Non-pigmented ciliary epithelial cell (primary cell): ENCODE results near the gene GUCD1.
"Not testable (repeated sequence)": the region's sequence is repeated elsewhere in the genome, so short reads cannot be mapped to it uniquely, and the experiment has no call there.

ENCODE experiments used
- DNase-seq: peaks from one replicate; pipeline ENCODE4 v3.0.0-alpha.2; 2010; ENCODE audit warnings: low read depth

Gene GUCD1

DNA sequence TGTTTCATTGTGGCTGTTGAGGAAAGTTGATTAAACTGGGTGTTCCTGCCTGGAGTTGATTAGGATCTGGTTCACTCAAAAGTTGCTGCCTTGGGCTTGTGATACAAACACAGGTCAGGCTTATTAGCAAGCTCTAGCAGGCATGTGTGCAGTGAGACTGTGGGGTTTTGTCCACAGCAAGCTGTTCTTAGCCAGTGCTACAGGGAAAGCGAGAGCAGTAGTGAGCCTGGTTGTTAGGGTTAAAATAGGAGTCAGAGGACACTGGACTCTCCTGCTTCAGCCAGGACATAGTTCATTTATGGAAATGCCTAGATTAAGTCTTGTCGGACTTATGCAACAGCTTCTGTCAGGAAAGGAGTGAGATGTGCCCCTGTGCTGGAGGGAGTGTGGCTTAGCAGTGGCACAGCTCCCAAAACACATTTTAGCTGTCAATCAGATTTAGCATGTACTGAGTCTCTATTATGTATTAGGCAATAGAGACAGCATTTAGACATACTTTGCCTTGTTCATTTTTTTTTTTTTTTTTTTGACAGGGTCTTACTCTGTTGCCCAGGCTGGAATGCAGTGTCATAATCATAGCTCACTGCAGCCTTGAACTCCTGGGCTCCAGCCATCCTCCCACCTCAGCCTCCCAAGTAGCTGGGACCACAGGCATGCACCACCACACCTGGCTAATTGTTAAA, 9.6 kb upstream of the GUCD1 start:
- no peak for DNase-seq

DNA sequence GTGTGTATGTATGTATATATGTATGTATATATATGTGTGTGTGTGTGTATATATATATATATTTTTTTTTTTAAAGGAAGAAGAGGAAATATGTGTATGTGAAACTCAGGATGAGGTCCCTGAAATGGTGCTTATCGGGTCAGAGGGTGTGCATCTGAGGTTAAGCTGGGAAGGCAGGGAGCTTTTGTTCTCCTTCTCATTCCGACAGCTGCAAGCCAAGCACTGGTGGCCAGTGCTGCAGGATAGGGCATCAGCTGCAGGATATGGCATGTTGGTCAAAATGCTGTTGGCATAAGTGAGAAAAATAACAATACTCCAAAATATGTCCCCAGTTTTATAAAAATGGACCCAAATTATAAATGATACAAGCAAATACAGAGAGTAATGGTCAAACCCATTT, 8.3 kb upstream of the GUCD1 start:
- no peak for DNase-seq

DNA sequence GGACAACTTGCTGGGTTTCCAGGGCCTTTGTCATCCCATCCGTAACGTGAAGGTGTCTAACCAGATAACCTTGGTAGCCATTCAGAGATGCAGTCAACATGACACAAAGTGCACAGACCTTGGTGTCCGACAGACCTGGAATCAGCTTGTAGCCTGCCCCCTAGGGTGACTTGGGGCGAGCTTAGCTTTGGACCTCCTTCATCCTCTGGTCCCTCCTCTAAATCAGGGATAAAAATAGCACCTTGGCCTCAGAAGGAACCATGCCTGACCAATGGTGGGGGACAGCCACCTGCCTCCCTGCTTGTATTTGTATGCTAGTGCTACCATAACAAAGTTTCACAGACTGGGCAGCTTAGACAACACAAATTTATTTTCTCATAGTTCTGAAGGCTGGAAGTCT, 4.5 kb upstream of the GUCD1 start:
- DNase-seq, result no peak

DNA sequence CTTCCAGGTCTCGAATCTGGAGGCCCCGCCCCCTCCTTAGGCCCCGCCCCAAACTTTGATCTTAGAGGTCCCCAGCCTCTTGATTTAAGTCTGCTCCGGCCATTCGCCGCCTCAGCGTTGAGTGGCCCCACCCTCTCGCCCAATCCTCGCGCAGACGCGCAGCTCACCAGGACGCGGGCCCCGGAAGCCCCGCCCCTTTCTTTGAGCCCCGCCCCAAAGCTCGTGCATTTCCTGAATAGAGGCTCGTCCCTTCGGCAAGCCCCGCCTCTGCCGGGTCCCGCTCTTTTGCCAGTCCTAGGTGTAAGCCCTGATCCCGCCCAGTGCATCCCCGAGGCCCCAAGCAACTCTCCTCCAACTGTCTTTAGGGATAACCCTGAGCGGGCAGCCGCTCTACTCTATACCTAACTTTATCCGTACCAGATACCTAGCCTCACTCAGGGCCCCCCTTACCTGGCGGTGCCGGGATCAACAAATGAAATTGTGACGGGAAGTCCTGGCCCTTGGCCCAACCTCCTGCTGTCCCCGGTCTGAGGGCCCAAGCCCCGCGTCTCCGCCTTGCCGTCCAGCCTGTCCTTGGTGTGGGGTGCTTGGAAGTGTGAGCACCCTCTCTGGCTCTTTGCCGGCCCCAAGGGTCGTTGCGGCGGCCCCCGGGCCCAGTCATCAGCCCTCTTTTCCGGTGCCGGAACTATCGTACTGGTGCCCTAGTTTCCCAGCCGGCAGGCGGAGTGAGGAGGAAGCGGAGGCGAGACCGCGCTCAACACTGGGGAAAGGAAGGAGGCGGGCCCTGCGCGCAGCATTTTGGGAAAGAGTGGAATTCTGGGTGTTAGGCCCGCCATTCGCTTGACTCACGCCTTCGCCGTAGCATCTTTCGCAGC, 464 bp upstream of the GUCD1 start, which contains the start of gene SNRPD3:
TSS of gene SNRPD3 (plus strand) at position 835 of the 875 bp plus-strand sequence. CDS start 1,676 bp downstream, outside the sequence.
- peak; percentile 92 for DNase-seq

DNA sequence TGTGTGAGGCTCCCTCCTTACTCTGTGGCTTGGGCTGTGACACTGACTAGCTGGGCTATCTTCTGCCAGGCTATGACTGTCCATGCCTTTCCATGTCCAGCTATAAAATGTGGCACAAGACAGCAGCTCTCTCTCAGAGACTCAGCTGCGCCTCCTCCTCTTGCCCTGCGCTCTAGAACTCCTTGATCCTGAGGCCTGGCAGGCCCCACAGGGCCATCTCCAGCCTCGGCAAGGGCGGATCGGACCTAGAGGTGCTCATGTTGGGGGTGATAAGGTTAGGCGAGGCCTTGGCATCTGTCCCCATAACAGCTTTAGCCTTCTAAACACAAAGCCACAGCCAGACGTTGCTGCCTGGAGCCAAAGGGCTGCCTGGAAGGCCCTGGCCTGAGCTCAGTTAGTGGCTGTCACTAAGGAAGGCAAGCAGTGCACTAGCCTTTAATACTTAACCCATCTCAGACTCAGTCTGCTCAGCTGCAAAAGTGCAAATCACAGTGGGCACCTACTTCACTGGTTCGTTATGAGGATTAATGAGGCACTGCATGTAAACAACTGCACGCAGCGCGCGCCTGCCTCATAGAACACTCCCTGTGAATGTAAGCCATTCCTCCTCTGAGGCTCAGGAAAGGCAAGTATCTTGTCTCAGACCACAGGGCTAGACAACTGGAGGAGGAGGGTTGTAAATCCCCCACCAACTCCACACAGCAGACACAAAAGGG, 1.2 kb downstream of the GUCD1 start:
- DNase-seq, result no peak

DNA sequence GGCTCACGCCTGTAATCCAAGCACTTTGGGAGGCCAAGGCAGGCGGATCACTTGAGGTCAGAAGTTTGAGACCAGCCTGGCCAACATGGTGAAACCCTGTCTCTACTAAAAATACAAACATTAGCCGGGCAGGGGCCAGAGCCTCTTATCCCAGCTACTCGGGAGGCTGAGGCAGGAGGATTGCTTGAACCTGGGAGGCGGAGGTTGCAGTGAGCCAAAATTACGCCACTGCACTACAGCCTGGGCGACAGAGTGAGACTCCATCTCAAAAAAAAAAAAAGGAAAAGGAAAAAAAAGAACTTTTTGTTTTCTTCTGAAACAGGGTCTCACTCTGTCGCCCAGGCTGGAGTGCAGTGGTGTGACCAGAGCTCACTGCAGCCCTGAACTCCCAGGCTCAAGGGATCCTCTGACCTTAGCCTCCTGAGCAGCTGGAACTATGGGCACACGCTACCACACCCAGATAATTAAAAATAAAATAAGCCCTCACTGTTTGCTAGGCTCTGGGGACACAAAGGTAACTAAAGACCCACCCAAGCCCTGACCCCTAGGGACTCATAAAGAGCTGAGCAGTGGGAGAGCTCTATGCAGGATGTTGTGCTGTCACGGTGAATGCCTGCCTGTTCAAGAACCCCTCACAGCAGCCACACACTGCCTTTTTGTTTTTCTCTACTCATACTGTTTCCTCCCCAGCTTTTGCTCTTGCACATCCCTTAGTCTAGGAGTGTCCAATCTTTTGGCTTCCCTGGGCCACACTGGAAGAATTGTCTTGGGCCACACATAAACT, 2.2 kb downstream of the GUCD1 start:
- DNase-seq, result not testable (repeated sequence)

DNA sequence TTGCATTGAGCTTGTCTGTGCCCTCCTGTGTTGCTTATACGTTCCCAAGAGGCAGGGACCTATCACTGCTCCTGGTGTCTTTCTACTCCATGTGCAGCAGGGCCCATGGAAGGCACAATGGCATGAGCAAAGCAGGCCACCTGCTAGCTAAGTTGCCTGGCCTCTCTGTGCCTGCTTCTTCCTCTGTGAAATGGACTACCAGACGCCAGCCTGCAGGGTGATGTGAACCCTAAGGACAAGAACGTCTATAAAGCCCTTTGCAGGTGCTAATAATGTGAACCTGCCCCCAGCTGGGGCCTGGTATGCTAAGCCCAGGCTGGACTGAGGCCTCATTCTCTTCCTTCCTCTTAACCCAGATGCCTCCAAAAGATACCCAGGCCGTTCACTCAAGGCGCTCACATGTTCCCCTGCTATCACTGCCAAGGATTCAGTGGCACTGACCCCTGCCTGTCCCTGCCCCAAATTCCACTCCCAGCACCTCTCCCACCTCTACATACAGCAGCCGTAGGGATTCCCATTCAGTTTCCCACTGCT, 4.0 kb downstream of the GUCD1 start:
- no peak for DNase-seq

DNA sequence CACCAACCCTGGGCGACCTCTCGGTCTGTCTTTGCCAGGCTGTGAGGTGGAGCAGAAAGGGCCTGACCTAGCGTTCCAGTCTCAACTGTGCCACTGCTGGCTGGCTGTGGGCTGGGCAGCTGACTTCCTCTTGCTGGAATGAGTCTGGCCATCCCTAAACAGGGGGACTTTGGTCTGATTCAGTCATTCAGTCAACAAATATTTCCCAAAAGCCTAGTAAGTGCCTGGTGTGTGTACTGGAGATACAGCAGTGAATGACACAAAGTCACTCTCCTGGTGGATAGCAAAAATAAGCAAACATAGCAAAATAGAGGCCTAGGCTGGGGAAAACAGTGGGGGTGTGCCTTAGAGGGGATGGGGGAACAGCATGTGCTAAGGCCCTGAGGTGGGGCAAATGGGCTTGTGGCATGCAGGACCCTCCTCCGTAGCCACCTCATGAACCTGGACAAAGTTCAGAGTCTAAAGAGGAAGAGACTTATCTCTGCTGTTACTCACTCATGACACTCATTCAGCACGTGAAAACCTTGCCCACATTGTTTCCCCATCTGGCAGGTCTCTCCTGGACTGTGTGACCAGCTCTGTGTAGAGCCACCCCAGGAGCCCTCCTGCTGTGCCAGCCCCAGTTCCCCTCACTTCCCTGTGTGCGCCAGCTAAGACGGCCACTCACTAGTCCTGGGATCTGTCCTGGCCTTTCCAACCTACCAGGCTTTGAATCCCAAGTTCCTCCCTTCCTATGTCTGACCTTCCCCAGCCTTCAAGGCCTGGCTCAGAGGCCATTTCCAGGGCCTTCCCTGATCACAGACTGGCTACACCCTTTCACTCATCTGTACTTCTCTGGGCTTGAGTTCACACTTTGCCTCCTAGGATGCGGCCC, 4.7 kb downstream of the GUCD1 start:
- DNase-seq, result no peak

DNA sequence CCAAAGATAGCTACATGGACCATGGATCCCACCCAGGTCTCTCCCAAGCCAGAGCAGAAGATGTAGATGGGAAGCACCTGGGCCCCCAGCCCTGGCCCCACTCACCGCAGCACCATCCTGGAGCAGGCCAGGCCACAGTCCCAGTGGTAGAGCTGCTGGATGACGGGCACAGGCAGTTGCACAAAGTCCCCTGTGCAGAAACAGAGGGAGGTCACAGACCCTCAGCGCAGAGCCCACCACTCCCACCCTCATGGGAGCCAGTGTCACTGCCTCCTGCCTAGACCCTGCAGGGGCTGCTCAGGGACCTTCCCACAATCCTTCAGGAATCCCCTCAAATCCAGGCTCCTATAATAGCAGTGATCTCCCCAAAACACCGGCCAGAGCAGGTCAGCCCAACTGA, 6.1 kb downstream of the GUCD1 start:
- no peak for DNase-seq

DNA sequence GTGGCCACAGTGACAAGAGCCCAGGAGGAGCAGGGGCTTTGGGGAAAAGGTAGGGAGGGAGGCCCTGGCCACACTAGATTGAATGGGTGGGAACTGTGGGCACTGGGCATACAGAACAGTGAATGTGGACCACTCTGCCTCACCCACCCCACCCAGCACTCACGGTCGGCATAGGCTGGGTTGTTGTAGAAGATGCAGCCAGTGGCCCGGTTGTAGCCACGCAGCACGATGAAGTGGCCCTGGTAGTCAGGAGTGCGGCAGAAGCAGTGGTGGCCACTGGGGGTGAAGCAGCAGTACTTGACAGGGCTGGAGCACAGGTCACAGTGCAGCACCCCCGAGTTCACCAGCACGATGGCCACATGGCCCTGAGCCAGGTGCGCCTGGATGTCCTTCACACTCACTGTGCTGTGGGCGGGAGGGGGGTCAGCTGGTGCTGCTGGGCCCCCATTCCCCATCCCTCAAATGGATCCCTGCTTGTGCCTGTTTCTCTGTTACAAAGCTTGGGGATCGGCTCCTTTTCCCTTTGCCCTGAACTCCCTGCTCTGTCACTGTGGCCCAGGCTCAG, 11.2 kb downstream of the GUCD1 start:
- no peak for DNase-seq

DNA sequence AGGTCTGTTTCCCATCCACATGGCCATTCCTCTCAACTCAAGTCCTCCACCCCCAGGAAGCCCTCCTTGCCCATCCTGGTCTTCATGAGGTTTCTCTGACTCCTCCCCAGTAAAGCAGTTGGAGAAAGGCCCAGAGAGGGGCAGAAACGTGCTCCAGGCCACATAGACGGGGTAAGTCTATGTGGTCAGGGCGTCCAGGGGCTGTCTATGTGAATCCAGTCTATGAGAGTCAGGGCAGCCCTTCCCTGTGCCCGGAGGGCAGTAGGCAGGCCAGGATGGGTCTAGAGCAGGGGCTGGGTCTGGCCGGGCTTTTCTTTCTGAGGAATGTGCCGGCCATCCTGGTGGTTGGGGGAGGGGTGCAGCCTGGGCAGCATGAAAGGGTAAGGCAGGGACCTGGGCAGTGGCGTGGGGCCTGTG, 11.7 kb downstream of the GUCD1 start:
- DNase-seq, result no peak

DNA sequence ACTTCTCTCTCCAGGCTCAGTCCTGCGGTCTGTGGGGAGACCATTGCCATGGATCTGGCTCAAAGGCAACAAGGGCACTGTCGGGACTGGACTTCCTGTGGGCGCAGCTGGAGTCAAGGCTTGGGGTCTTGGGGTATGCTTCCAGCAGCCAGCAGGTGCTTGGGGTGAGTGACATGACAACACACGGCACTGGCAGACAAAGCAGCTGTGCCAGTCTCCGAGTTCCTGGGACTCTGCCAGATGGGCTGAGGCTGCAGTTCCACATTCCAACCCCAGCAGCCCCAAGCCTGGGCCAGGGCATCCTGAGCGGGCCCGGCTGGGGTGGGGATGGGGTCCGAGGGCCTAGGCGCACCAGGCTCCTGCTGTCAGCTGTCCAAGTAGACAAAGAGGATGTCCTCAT, 12.3 kb downstream of the GUCD1 start:
- DNase-seq, result no peak

DNA sequence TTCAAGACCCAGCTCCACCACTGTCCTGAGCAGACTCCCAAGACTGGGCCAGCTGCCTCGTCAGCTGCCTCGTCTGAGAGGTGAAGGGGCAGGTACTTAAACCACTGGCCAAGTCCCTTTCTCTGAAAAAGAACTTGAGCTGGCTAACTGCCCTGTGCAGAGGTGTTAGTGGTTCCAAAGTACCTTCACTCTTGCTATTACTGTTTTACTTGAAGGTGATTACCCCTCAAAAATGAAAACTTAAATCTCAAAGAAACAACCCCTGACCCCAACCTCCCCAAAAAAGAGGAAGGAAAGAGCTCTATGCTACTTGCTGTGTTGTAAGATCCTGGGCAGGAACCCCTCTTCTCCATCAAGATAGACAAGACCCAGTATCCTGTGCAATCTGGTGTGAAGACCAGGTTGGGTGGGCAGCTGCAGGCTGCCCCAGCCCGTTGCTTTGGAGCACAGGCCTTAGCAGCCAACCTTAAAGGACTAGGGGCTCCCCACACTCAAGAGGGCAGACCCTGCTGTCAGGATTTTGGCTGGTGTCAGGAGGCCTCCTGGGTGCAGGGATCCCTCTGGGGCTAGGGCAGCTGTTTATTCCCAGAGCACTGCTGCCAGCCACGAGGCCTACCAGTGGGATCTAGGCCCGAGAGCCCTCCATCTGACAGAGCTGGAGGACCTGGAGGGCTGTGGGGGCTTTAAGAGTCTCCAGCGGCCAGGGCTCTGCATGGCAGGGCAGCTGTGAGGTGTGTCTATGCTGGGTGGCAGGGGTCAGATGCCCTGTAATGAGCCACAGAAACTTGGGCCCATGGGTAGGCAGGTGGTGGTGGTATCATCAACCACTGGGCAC, 13.0 kb downstream of the GUCD1 start:
- no peak for DNase-seq

DNA sequence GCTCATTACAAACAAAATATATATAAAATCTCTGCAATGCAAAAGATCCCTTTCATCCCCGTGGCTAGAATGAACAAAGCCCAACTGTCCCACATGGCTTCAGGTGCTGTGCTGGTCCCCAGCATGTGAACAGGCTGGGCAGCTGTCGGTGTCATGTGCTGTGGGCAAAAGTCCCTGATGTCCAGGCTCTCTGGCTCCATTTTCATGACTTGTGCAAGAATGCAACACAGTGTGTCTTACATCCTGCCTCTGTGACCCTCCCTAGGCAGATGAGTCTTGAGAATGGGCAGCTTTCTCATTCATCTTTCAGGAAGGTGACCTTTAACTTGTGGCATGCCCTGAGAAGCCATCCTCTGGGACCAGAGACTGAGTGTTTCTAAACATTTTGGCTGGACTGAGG, 14.5 kb downstream of the GUCD1 start:
- DNase-seq, result no peak

DNA sequence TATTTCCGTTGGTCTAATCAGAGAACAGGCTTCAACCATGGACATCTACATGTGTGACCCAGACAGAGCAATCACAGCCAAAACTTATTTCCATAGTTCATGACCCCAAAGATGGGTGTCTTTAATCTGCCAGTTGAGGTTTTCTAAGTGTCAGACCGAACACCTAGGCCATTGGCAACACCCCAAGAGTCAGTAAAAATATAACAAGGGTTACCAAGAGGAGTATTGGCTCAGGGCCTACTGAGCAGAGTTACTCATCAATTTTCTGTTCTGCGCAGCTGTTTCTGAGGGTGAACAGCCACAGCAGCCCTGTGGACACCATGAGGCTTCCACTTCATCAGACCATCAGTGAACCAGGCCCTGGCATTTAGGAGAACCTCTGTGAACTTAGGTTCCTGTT, 18.8 kb downstream of the GUCD1 start:
- no peak for DNase-seq

DNA sequence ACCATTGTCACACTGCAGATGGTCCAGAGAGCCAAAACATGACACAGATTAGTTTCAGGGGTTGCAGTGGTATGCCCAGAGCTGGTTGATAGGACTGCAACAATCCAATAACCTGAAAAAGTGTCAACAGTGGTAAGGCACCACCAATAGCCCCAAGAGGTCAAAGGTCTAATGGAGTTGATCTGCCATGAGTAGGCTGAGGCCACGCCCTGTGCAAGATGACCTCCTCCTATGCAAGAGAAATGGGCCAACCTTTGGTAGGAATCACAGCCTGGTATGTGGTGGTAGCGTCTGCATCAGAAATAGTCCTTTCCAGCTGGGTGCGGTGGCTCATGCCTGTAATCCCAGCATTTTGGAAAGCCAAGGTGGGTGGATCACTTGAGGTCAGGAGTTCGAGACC, 19.6 kb downstream of the GUCD1 start:
- DNase-seq, result no peak

DNA sequence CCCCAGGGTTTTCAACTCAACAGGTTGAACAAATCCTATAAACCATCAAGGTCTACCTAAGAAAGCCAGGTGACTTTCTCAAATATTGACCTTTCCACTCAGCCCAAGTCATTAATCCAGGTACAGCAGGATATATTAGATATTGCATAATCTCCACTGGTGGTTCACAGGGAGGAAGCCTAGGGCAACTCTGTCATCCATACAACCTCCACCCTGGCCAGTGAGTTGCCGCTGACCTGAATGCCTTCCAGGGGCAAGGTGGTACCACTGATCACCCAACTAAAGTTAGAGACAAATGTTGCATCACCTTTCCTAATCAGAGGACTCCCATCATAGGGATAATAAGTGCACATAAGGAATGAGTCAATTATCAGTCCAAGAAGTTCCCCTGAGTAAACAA, 22.9 kb downstream of the GUCD1 start:
- no peak for DNase-seq

DNA sequence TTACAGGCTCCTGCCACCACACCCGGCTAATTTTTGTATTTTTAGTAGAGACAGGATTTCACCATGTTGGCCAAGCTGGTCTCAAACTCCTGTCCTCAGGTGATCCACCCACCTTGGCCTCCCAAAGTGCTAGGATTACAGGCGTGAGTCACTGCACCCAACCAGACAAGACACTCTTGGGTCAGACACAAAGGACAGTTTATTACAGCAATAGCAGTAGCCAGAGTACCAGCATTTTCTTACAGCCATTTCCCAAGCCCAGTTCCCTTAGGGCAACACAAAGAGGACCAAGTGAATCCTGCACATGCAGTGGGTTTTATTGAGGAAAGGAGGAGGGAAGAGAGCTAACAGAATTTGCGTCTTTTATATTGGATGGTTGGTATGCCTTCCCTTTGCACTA, 24.0 kb downstream of the GUCD1 start:
- DNase-seq, result not testable (repeated sequence)

DNA sequence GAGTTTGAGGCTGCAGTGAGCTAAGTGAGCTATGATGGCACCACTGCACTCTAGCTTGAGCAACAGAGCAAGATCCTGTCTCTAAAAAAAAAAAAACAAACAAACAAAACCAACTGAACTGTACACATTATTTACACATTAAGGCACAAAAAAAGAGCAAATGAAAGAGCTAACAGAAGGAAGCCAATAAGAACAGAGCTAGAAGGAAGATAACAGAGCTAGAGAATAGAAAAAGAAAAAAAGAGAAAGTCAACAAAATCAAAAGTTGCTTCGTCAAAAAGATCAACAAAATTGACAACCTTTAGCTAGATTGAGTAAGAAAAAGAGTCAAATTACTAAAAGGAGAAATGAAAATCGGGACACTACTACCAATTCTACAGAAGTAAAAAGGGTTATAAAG, 25.0 kb downstream of the GUCD1 start:
- no peak for DNase-seq
